Activated T-cell treated with anti-CD3 and anti-CD28 coated beads for 48 hours (primary cell): ENCODE measurements around the gene LHX2.

ENCODE experiments used
- DNase-seq: peaks from one replicate; pipeline ENCODE4 v3.0.0-alpha.2; 2020; ENCODE audit warnings: low read depth

Gene LHX2

DNA sequence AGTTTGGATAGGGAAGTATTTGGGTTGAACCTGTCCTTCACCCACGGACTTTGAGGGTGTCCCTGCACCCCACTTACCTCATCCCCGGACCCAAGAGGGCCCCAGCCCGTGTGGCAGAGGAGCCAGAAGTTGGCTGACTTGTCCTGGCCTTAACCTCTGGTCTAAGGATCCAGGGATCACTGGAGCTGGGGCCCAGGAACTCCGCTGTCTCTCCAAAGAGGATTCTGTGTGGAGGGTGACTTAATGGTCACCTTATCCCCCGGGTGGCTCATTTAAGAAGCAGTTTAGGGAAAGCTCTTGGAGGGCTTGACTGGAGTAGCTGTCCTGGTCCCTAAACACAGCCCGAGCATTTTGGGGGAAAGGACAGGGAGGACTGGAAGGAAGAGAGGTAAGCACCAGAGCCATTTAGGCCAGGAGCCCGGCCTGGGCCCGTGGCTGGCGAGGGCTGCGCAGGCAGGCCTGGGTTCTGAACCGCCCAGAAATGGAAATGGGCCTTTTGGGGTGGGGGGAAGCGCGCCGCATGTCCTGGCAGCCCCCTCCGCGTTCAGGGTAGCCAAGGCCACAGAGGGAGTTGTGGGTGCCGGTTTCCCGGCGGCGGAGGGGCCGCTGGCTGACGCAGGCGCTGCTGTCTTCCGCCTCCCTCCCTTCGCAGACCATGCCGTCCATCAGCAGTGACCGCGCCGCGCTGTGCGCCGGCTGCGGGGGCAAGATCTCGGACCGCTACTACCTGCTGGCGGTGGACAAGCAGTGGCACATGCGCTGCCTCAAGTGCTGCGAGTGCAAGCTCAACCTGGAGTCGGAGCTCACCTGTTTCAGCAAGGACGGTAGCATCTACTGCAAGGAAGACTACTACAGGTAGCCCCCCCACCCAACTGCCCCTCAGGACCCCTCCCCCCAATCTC, 2.0 kb downstream of the LHX2 start:
- no peak for DNase-seq

DNA sequence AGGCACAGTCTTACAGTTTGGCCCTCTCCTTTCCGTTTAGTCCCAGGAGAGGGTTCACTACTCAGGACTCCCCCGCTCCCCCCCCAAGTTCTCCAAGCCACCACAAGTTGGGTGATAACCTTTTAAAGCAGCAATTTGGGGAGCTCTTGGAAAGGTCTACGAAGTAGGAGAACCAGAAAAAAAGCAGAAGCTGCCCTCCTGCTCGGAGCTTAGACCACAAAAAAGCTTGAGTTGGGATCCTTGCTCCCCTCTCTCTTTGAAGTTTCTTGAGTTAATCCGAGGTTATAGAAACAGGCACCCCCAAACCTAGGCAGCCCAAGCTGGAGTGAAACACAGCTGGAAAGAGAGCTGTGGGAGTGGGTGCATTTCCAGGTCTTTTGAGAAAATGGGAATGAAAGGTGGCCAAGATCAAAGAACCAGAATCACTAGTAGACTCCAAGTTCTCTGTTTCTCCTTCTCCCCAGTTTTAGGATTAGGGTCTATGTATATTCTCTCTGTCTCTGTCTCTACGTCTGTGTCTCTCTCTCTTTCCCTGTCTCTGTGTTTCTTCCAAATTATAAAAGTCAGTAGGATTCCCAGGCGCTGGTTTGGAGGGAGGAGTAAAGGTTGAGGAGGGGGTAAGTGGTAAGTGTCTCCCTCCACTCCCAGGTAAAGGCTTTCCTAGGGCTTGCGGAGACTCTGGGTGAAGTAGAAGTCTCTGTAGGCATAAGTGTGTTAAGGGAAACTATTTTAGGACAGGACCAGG, 2.8 kb downstream of the LHX2 start:
- no peak for DNase-seq

DNA sequence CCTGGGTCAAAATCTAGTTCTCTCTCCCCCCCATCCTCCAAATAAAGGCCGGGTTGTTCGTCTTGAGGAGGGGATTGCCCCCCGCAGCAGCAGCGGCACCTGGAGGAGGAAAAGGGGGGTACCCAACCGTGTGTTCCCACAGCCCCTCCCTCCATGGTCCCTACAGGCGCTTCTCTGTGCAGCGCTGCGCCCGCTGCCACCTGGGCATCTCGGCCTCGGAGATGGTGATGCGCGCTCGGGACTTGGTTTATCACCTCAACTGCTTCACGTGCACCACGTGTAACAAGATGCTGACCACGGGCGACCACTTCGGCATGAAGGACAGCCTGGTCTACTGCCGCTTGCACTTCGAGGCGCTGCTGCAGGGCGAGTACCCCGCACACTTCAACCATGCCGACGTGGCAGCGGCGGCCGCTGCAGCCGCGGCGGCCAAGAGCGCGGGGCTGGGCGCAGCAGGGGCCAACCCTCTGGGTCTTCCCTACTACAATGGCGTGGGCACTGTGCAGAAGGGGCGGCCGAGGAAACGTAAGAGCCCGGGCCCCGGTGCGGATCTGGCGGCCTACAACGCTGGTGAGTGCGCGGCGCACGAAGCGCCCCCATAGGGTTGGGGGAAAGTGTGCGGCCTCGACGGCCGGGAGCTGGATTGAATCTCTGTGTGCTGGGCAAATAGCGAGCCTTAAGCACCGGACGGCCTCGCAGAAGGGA, 3.5 kb downstream of the LHX2 start:
- no peak for DNase-seq

- DNase-seq, result no peak
Measured at GRCh38 chr9:124015661-124016131, 4.1 kb downstream of the LHX2 start.

DNA sequence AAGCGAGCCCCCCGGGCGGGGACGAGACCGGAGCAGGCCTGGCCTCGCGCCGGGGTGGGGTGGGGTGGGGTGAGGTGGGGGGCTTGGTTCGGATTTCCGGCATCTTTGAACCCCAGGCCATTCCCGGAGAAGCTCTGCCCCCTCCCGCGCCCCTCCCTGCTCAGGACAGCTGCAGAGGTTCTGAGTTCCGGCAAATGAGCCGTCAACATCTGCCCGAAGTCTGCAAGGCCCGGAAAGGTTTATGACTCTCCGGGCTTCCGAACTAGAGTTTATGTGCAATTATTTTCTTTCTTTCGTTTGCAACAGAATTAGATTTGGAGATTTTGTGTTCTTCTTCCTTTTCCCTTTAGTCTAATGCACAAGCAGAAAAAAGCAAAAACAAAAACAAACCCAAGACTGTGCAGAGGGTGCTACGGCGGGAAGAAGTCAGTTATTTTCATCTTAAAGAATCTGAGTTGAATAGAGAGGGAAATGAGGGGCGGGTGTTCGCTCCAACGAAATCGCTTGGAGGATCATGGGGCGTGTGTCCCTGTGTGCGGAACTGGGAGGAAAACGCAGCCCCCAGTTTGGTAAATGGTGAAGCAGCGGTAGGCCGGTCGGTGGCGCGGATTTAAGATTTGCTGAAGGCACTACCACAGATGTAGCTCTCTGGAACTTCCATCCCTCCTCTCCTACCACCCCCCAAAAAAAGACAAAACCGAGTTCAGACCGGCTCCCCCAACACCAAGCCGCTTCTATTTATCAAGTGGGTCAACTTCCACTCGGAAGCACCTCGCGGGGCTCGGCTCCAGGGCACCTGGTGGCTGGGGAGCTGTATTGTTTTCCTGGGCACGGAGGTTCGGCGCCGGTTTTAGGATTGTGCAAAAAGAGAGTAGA, 4.8 kb downstream of the LHX2 start:
- no peak for DNase-seq

GRCh38 chr9:124017051-124017928, 5.7 kb downstream of the LHX2 start:
- no peak for DNase-seq

DNA sequence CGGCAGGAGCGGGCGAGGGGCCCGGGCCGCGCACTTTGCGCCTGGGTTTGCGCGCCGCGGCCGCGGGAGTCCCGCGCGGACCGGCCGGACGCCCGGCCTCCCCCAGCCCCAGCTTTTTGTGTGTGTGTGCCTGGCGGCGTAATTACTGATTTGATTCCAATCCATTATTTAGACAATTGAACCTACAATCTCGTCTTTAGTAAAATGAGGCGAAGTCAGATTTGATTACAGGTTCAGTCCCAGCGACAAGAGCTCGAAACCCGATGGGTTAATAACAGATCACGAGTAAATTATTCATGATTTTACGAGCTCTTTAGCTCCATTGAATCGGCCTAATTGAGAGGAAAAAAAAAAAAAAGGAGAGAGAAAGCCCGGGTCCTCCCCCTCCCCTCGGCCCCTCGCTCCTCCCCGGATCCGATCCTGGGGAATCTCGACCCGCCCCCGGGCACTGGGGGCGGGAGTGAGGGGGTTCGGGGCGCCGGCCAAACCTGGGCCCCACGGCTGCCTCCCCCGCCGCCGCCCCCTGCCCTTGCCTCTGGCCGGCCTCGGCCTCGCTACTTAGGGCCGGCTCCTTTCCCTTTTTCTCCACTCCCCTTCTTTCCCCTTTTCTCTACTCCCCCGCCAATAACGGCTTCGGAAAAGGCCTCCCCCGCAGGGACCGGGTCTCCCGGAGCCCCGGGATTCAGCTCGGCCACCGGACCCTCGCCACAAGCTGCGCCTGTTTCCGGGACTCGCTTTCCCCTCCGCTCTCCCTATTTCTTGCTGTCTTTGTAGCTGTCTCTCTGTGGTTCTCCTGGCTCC, 6.6 kb downstream of the LHX2 start:
- no peak for DNase-seq

DNA sequence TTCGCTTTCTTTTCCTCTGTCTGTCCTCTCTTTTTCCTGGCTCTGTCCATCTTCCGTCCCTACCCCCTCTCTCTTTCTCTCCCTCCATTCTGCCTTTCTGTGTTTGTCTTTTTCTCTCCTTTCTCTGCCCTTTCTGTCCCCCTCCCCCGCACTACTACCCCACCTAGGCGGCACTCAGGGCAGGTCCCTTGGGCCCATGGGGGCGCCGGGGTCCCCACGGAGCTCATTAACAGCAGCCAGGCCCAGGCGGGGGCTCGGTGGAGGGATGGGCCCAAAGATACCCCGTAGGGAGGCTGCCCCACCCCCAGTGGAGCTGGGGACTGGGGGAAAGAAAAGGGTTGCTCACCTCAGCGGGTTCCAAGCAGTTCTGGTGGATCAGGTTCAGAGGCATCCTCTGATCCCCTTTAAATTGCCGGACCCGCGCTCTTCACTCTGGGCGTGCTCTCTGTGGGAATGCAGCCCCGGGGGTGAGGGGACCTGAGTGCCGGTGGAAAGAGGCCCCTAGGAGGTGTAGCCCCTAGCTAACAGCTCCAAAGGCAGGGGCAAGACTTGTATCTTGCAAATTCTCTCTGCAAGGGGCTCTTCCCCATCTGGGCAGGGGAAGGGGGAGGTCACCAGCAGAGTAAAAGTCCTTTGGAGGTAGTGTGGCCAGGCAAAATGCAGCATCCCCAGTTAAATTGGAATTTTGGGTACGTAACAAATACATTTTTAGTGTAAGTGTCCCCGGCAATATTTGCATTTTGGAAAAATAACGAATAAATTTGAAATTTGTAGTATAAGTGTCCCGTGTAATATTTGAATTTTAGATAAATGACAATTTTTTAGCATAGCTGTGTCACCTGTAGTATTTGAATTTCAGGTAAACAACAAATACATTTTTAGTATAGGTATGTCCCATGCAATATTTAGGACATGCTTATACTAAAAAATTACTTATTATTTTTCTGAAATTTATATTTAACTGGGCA, 7.4 kb downstream of the LHX2 start:
- no peak for DNase-seq

- DNase-seq, result no peak
Measured at GRCh38 chr9:124019771-124020519, 8.4 kb downstream of the LHX2 start.

DNA sequence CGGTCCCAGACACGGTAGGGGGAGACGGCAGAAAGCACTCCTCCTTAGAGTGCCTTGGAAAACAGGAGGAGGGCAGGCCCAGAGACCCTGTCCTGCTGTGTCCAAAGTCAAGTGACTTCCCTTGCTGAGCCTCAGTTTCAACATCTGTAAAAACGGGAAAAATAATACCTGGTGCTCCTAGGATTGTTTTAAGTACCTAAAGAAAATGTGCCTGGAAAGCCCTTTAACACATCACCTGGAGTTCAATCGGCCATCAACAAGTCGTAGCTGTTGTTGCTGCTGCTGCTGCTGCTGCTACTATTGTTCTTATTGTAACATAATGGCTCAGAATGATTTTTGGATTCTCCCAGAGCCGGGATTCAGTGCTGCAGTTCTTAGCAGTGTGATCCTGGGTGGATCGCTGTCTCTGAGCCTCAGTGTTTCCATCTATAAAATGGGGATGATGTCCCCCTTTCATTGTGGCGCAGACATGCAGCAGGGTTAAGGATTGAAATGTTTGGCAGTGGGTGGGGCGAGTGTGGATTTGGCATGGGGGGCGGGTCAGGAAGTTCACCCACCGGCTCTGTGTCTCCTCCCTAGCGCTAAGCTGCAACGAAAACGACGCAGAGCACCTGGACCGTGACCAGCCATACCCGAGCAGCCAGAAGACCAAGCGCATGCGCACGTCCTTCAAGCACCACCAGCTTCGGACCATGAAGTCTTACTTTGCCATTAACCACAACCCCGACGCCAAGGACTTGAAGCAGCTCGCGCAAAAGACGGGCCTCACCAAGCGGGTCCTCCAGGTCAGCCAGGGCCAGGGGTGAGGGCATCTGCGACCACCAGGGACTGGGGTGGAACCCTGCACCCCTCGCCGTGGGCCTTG, 9.2 kb downstream of the LHX2 start:
- no peak for DNase-seq

DNA sequence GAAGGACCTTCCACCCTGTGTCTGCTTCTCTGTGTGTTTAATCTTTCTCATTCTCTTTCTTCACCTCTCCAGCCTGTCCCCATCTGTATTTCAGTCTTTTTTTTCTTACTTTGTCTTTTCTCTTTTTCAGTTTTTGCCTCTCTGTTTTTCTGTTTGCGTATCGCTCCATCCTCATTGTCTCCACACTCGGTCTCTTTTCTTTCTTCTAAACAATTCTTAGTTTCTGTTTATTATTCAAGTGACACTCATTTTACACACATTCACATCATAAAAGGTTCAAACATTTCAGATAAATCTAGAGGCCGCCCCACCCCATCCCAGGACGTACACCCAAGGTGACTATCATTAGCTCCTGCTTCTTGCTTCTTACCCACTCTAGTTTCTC, 9.8 kb downstream of the LHX2 start:
- DNase-seq, result no peak

DNA sequence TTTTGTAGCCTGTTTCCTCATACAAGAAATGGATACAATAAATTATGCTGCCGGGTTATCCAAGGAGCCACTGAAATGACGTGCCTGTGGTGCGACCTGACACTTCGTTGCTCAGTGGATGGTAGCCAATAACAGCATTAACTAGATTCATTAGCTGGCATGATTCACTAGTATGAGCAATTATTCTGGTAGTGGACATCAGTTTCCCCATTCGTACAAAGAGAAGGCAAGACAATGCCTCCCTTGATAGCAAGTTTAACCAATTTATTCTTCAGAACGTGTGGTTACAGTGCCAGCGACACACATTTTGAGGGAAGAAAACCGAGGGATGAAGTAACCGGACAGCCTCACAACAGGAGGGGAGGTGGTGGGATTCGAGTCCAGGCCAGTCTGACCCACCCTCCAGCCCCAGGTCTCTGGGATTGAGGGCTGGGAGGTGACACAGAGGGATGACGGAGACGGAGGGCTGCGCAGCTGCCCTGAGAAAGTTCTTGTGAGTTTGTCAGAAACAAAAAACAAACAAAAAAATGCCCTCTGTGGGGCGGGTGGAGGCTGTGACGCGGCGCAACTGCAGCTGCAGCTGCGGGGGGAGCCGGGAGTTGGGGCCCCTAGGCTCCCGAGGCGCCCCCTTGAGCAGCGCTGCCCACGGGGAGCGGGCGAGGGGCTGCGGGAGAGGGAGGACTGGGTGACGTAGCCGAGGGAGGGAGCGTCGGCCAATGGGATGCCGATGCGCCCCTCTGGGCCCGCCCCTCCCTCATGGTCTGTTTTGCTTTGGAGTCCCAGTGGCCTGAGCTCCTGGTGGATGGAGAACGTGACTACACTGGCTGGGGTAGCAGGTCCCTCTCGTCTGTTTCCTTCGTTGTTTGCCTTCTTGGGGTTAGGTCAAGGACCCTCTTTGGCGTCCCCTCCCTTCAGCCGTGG, 10.9 kb downstream of the LHX2 start:
- DNase-seq, result no peak

DNA sequence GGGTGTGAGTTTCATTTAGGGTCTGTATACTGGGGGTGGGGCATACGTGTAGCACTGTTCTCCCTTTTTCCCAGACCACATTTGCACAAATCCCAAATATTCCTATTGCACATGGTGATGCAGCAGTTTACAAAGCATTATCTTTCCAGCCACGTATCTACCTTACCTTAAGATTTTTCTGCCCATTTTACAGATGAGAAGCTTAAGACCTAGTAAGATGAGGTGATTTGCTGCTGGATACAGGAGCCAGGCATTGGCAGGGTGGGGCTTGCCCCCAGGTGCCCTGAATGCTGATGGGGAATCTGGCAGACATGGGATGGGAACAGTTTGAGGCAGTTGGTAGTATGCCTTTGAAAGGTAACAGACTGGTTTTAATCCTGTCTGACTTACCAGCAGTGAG, 12.5 kb downstream of the LHX2 start:
- DNase-seq, result no peak

DNA sequence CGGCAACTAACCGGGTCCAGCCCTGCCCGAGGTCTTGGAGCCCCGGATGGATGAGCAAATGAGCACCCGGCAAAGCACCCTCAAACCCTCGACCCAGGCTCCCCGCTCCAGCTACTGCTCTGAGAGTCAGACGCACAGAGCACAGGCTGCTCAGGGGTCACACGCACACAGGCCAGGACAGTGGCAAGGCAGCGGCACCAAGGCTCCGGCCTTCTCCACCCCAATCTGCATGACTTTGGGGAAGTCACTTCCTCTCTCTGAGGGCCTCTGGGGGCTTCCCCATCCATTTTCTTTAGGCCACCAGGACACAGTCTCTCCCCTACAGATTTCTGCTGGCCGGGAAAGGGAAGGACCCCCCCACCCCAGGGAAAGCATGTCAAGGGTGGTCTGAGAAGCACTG, 18.0 kb downstream of the LHX2 start:
- no peak for DNase-seq

DNA sequence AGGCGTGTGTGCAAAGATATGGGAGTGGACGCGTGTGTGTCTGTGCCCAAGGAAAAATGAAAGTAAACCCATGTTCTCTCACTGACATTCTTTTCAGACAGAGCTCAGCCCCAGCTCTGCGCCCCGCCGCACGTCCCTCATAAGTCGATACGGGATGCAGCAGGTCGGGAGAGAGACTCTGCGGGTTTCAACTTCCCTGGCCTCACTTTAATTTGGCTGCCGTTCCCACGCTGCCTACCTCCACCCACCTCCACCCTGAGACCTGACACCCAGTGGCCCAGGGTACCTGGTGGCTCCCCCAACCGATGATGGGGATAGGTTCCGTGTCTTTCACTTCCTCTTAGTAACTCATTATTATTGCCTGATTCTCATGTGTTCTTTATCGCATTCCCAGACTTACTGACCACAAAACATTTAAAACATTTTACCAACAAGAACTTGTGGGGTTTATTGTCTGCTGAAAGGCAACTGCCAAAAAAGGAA, 19.4 kb downstream of the LHX2 start:
- DNase-seq, result no peak

DNA sequence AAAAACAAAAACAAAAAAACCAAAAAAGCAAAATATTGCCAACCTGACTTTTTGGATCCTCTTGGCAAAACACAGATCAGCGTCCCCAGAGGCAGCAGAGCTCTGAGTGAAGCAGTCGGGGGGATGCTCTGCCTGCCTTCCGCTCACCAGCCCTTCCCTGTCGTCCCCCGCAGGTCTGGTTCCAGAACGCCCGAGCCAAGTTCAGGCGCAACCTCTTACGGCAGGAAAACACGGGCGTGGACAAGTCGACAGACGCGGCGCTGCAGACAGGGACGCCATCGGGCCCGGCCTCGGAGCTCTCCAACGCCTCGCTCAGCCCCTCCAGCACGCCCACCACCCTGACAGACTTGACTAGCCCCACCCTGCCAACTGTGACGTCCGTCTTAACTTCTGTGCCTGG, 20.7 kb downstream of the LHX2 start:
- DNase-seq, result no peak
